ENCODE measurements around the gene PPCDC. TPM values are rescaled to one million over a fixed set of nuclear protein-coding genes. Genes with fewer than 3 reads are reported as not detected.

PPCDC gene
- total RNA-seq, 4 donors from 2014 or later = 6.4 to 8.9 (median 7.4) TPM

DNA sequence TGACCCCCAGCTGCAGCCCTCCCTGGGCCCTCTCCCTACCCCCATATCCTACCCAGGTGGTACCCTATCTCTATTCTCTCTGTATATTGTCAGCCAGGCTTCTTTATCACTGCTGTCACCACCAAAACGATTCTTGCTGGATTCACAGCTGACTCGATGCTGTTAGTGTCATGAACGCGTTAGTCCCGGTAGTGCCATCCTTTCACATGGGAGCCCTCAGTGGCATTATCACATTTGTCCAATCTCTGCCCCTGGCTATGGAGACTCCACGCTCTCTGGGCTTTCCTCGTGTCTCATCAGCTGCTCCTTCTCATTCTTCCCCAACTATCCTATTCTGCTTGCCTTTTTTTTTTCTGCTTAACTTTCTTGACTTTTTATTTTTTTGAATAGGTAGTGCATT, 21.0 kb upstream of the PPCDC start:
- intact Hi-C loops (cut with DNase I) = no loop called here
- Histone ChIP-seq H3K9me3 (no peaks in the 10 kb centered on the region), H3K36me3 (no peaks in the 10 kb centered on the region), H3K27ac (replicated peaks in 1 of 4) (no peak overlapping the region), H3K4me3 (no peak overlapping the region), H3K4me1 (no peaks in the 10 kb centered on the region), H3K27me3 (peaks cover 0 to 8% (median 0%) of the 10 kb centered on the region in 4 donors)
- TF ChIP-seq POLR2AphosphoS5 (IDR thresholded peaks at IDR 0.05) (no peak), EP300 (IDR thresholded peaks at IDR 0.05) (no peak), POLR2A (IDR thresholded peaks at IDR 0.05; ENCODE audit: low read depth) (no peak)
- TF ChIP-seq, protein P1, sequence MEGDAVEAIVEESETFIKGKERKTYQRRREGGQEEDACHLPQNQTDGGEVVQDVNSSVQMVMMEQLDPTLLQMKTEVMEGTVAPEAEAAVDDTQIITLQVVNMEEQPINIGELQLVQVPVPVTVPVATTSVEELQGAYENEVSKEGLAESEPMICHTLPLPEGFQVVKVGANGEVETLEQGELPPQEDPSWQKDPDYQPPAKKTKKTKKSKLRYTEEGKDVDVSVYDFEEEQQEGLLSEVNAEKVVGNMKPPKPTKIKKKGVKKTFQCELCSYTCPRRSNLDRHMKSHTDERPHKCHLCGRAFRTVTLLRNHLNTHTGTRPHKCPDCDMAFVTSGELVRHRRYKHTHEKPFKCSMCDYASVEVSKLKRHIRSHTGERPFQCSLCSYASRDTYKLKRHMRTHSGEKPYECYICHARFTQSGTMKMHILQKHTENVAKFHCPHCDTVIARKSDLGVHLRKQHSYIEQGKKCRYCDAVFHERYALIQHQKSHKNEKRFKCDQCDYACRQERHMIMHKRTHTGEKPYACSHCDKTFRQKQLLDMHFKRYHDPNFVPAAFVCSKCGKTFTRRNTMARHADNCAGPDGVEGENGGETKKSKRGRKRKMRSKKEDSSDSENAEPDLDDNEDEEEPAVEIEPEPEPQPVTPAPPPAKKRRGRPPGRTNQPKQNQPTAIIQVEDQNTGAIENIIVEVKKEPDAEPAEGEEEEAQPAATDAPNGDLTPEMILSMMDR (IDR thresholded peaks at IDR 0.05) = no peak
- no peak for DNase-seq (ENCODE audit: extremely low spot score)
- WGBS = 85% methylated on average over 7 of the region's 7 CpGs

DNA sequence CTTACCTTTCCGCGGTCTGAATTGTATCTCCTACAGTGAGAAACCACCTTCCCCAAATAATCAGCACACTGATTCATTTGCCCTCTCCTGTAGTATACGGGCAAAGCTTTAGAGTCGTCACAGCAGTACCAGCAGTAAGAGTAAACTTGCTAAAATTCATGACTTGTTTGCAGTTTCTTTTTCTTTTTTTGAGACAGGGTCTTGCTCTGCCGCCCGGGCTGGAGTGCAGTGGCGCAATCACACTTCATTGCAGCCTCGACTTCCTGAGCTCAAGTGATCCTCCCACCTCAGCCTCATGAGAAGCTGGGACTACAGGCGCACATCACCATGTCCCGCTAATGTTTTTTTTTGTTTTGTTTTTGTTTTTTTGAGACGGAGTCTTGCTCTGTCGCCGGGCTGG, 16.2 kb upstream of the PPCDC start:
- intact Hi-C loops (cut with DNase I) = no loop called here
- TF ChIP-seq, protein P1 (IDR thresholded peaks at IDR 0.05) = no peak
- TF ChIP-seq POLR2A (IDR thresholded peaks at IDR 0.05; ENCODE audit: low read depth) = no peak
- no peak for TF ChIP-seq EP300 (IDR thresholded peaks at IDR 0.05)
- H3K36me3 ChIP-seq = no peaks in the 10 kb centered on the region
- no peaks in the 10 kb centered on the region for H3K27me3 ChIP-seq
- no peak overlapping the region for H3K4me3 ChIP-seq
- no peak overlapping the region for H3K27ac ChIP-seq (replicated peaks in 1 of 4)
- no peaks in the 10 kb centered on the region for H3K4me1 ChIP-seq
- WGBS = 83% methylated on average over 13 of the region's 13 CpGs
- no peak for DNase-seq (ENCODE audit: extremely low spot score)
- H3K9me3 ChIP-seq = no peaks in the 10 kb centered on the region

DNA sequence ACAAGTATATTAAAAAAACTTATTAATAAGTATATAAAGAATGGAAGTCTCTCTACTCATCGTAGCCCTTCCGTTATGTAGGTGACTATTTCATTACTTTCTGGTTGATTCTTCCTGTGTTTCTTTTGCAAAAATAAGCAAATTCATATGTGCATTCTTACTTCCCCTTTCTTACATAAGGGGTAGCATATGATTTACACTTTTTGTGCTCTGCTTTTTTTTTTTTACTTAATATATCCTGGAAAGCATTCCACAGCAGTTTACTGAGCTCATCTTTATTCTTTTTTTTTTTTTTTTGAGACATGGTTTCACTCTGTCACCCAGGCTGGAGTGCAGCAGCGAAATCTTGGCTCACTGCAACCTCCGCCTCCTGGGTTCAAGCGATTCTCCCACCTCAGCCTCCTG, 15.2 kb upstream of the PPCDC start:
- H3K4me1 ChIP-seq = no peaks in the 10 kb centered on the region
- H3K4me3 ChIP-seq = no peak overlapping the region
- DNase-seq (ENCODE audit: extremely low spot score) = no peak
- H3K9me3 ChIP-seq = no peaks in the 10 kb centered on the region
- TF ChIP-seq POLR2A (IDR thresholded peaks at IDR 0.05; ENCODE audit: low read depth) (no peak), EP300 (IDR thresholded peaks at IDR 0.05) (no peak), POLR2AphosphoS5 (IDR thresholded peaks at IDR 0.05) (no peak)
- TF ChIP-seq, protein P1 (IDR thresholded peaks at IDR 0.05) = no peak
- no peaks in the 10 kb centered on the region for H3K36me3 ChIP-seq
- intact Hi-C loops (cut with DNase I) = no loop called here
- WGBS = 79% methylated on average over 5 of the region's 5 CpGs
- no peaks in the 10 kb centered on the region for H3K27me3 ChIP-seq
- no peak overlapping the region for H3K27ac ChIP-seq (replicated peaks in 1 of 4)

DNA sequence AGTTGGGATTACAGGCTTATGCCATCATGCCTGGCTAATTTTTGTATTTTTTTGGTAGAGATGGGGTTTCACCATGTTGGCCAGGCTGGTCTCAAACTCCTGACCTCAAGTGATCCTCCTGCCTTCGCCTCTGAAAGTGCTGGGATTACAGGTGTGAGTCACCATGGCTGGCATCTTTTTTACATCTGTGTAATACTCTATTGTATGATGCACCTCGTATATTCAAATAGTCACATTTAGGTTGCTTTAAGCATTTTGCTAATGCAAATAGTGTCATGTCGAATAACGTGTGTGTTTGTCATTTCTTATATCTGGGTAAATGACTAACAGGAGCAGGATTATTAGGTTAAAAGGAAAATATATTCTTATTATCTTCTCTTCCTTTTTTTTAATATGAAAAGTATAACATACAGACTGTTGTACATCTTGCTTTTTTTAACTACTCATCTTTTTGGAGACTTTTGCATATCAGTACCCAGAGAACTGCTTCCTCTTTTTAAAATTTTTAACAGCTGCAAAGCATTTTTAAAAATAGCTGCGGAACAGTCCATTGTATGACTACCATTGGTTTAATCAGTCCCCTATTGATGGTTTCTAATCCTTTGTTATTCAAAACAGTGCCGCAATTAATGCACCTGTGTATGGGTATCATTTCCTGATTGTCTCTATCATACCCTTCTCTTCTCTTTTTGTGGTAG, 14.6 kb upstream of the PPCDC start:
- no peaks in the 10 kb centered on the region for H3K27me3 ChIP-seq
- H3K27ac ChIP-seq (replicated peaks in 1 of 4) = no peak overlapping the region
- H3K4me3 ChIP-seq = no peak overlapping the region
- peaks cover 0 to 2% (median 0%) of the 10 kb centered on the region in 4 donors for H3K36me3 ChIP-seq
- H3K9me3 ChIP-seq = no peaks in the 10 kb centered on the region
- TF ChIP-seq EP300 (IDR thresholded peaks at IDR 0.05) (no peak), POLR2AphosphoS5 (IDR thresholded peaks at IDR 0.05) (no peak), POLR2A (IDR thresholded peaks at IDR 0.05; ENCODE audit: low read depth) (no peak)
- TF ChIP-seq, protein P1 (IDR thresholded peaks at IDR 0.05) = no peak
- 68% methylated on average over 6 of the region's 6 CpGs for WGBS
- DNase-seq (ENCODE audit: extremely low spot score) = no peak
- no peaks in the 10 kb centered on the region for H3K4me1 ChIP-seq
- intact Hi-C loops (cut with DNase I) = no loop called here

DNA sequence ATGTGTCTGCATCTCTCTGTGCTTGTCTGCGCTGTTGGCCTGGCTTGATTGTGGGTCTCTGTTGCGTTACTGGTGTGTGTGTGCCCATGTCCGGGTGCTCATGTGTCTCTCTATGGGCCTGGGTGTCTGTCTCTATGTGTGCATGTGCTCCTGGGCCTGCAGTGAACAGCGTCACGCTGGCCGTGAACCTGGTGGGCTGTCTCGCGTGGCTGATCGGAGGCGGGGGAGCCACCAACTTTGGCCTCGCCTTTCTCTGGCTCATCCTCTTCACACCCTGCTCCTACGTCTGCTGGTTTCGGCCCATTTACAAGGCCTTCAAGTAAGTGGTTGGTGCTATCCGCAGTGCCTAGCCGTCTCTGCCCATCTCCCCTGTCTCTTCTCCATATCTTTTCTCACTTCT, 7.0 kb upstream of the PPCDC start:
- WGBS = 98% methylated on average over 15 of the region's 15 CpGs
- intact Hi-C loops (cut with DNase I) = no loop called here
- Histone ChIP-seq H3K36me3 (peaks cover 0 to 12% (median 0%) of the 10 kb centered on the region in 4 donors), H3K9me3 (no peaks in the 10 kb centered on the region), H3K4me1 (no peaks in the 10 kb centered on the region), H3K27me3 (no peaks in the 10 kb centered on the region), H3K27ac (replicated peaks in 1 of 4) (no peak overlapping the region), H3K4me3 (no peak overlapping the region)
- no peak for DNase-seq (ENCODE audit: extremely low spot score)
- TF ChIP-seq EP300 (IDR thresholded peaks at IDR 0.05) = no peak
- TF ChIP-seq POLR2A (IDR thresholded peaks at IDR 0.05; ENCODE audit: low read depth) = no peak
- TF ChIP-seq, protein P1 (IDR thresholded peaks at IDR 0.05) = no peak
- no peak for TF ChIP-seq POLR2AphosphoS5 (IDR thresholded peaks at IDR 0.05)

Measured in esophagus muscularis mucosa (tissue), 4 donors.